ENCODE measurements around the gene SNTG2. TPM values are rescaled to one million over a fixed set of nuclear protein-coding genes. Genes with fewer than 3 reads are reported as not detected.

SNTG2 gene
- total RNA-seq, 1 donor from 2014 or later, result 11.8 TPM

DNA sequence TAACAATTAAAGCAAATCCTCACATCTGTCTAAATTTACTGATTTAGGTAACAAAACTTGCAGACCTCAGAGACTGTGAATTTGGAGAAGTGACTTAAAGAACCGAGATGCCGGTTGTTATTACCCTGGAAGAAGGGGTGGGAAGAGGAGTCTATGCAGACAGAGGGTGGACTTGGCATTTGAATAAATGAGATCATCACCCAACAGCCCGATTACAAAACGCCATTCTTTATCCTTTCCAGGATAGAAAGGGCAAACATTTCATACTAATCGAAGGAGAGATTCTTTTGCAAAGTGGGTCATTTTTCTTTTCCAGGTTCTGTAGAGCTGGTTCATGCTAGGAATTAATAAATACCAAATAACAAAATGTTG lies 389.5 kb downstream of the SNTG2 start:
- Histone ChIP-seq H3K9me3 (no peaks in the 10 kb centered on the region), H3K36me3 (no peaks in the 10 kb centered on the region), H3K4me1 (no peaks in the 10 kb centered on the region), H3K27me3 (no peaks in the 10 kb centered on the region), H3K27ac (no peak overlapping the region), H3K4me3 (no peak overlapping the region)
- intact Hi-C loops (cut with DNase I), result no loop called here
- no peak for DNase-seq (ENCODE audit: extremely low spot score in 2 of 2)
- TF ChIP-seq POLR2A (IDR thresholded peaks at IDR 0.05) (no peak), POLR2AphosphoS5 (IDR thresholded peaks at IDR 0.05; ENCODE audit: insufficient read depth in 1 of 2, low read depth in 1 of 2) (no peak)
- TF ChIP-seq, protein P1, sequence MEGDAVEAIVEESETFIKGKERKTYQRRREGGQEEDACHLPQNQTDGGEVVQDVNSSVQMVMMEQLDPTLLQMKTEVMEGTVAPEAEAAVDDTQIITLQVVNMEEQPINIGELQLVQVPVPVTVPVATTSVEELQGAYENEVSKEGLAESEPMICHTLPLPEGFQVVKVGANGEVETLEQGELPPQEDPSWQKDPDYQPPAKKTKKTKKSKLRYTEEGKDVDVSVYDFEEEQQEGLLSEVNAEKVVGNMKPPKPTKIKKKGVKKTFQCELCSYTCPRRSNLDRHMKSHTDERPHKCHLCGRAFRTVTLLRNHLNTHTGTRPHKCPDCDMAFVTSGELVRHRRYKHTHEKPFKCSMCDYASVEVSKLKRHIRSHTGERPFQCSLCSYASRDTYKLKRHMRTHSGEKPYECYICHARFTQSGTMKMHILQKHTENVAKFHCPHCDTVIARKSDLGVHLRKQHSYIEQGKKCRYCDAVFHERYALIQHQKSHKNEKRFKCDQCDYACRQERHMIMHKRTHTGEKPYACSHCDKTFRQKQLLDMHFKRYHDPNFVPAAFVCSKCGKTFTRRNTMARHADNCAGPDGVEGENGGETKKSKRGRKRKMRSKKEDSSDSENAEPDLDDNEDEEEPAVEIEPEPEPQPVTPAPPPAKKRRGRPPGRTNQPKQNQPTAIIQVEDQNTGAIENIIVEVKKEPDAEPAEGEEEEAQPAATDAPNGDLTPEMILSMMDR (IDR thresholded peaks at IDR 0.05), result no peak

DNA sequence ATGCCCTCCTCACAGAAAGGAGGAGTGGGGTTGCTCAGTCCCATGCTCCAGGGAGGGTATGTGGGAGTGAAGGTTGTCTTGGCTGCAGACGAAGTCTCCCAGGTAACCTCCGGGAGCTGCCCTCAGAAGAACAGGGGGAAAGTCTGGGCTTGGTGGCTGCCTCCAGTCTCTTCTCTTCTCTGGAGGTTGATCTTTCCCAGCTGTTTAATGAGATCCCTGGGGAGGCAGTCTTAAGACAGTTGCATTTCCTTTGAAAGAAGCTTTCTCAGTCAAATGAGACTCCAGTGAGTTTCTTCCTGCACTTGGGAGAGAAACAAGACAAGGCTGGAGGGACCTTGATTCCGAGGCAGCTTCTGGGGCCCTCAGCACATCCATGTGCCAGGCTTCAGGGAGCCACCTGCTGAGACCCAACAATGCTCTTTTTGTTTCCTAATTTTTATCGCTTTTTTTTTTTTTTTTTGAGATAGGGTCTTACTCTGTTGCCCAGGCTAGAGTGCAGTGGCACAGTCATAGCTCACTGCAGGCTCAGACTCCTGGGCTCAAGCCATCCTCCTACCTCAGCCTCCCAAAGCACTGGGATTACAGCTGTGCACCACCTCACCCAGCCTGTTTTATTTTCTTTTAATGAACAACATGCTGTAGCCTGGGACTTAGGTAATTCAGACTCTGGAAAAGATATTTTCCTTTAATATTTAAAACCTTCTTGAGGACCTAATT lies 390.9 kb downstream of the SNTG2 start:
- no peak for DNase-seq (ENCODE audit: extremely low spot score in 2 of 2)
- intact Hi-C loops (cut with DNase I), result no loop called here
- H3K27me3 ChIP-seq, result no peaks in the 10 kb centered on the region
- H3K4me3 ChIP-seq, result no peak overlapping the region
- TF ChIP-seq, protein P1 (IDR thresholded peaks at IDR 0.05), result no peak
- no peak for TF ChIP-seq POLR2AphosphoS5 (IDR thresholded peaks at IDR 0.05; ENCODE audit: insufficient read depth in 1 of 2, low read depth in 1 of 2)
- TF ChIP-seq POLR2A (IDR thresholded peaks at IDR 0.05), result no peak
- H3K9me3 ChIP-seq, result no peaks in the 10 kb centered on the region
- H3K27ac ChIP-seq, result no peak overlapping the region
- H3K36me3 ChIP-seq, result no peaks in the 10 kb centered on the region
- no peaks in the 10 kb centered on the region for H3K4me1 ChIP-seq

- Histone ChIP-seq H3K9me3 (peaks cover 10% of the 10 kb centered on the region), H3K27me3 (no peaks in the 10 kb centered on the region), H3K27ac (no peak overlapping the region), H3K4me3 (no peak overlapping the region), H3K36me3 (no peaks in the 10 kb centered on the region), H3K4me1 (no peaks in the 10 kb centered on the region)
- TF ChIP-seq, protein P1 (IDR thresholded peaks at IDR 0.05), result no peak
- TF ChIP-seq POLR2AphosphoS5 (IDR thresholded peaks at IDR 0.05; ENCODE audit: insufficient read depth in 1 of 2, low read depth in 1 of 2) (no peak), POLR2A (IDR thresholded peaks at IDR 0.05) (no peak)
- no peak for DNase-seq (ENCODE audit: extremely low spot score in 2 of 2)
- intact Hi-C loops (cut with DNase I), result no loop called here
These were observed 398.1 kb downstream of the SNTG2 start for GRCh38 chr2:1348789-1349188.

GRCh38 chr2:1350111-1350510 lies 399.5 kb downstream of the SNTG2 start:
- Histone ChIP-seq H3K9me3 (peaks cover 10% of the 10 kb centered on the region), H3K4me1 (no peaks in the 10 kb centered on the region), H3K4me3 (no peak overlapping the region), H3K36me3 (no peaks in the 10 kb centered on the region), H3K27ac (no peak overlapping the region), H3K27me3 (no peaks in the 10 kb centered on the region)
- TF ChIP-seq, protein P1 (IDR thresholded peaks at IDR 0.05), result no peak
- no peak for TF ChIP-seq POLR2AphosphoS5 (IDR thresholded peaks at IDR 0.05; ENCODE audit: insufficient read depth in 1 of 2, low read depth in 1 of 2)
- no peak for TF ChIP-seq POLR2A (IDR thresholded peaks at IDR 0.05)
- intact Hi-C loops (cut with DNase I), result no loop called here
- DNase-seq (ENCODE audit: extremely low spot score in 2 of 2), result no peak

GRCh38 chr2:1353124-1353523 lies 402.5 kb downstream of the SNTG2 start:
- Histone ChIP-seq H3K4me1 (no peaks in the 10 kb centered on the region), H3K27me3 (no peaks in the 10 kb centered on the region), H3K9me3 (peaks cover 10% of the 10 kb centered on the region), H3K27ac (no peak overlapping the region), H3K36me3 (no peaks in the 10 kb centered on the region), H3K4me3 (no peak overlapping the region)
- intact Hi-C loops (cut with DNase I), result no loop called here
- DNase-seq (ENCODE audit: extremely low spot score in 2 of 2), result no peak
- TF ChIP-seq, protein P1 (IDR thresholded peaks at IDR 0.05), result no peak
- TF ChIP-seq POLR2A (IDR thresholded peaks at IDR 0.05), result no peak
